ENCODE measurements around the gene CEMIP. TPM values are rescaled to one million over a fixed set of nuclear protein-coding genes. Genes with fewer than 3 reads are reported as not detected.

CEMIP gene
- total RNA-seq, 6 experiments from 2014 or later = 0.64 to 0.74 TPM; not detected in 4

- no peaks in the 10 kb centered on the region for H3K36me3 ChIP-seq
- no peak for TF ChIP-seq CTCF (IDR thresholded peaks at IDR 0.05)
- no peak for TF ChIP-seq POLR2A (IDR thresholded peaks at IDR 0.05)
- intact Hi-C loops (cut with DNase I) = no loop called here
- no peaks in the 10 kb centered on the region for H3K9me3 ChIP-seq
- H3K27me3 ChIP-seq = no peaks in the 10 kb centered on the region
- no peak for ATAC-seq
- no peak overlapping the region for H3K4me3 ChIP-seq
- no peaks in the 10 kb centered on the region for H3K4me1 ChIP-seq
- 93% methylated on average over 4 of the region's 12 CpGs for WGBS (ENCODE audit: insufficient coverage, low coverage, low lambda C conversion rate, missing lambda C conversion rate)
- no peak overlapping the region for H3K27ac ChIP-seq
- no peak for DNase-seq
Observed at GRCh38 chr15:80871858-80872257, 92.7 kb downstream of the CEMIP start.

GRCh38 chr15:80873366-80873952 lies 94.3 kb downstream of the CEMIP start:
- Histone ChIP-seq H3K9me3 (no peaks in the 10 kb centered on the region), H3K27ac (no peak overlapping the region), H3K4me3 (no peak overlapping the region), H3K4me1 (no peaks in the 10 kb centered on the region), H3K36me3 (no peaks in the 10 kb centered on the region), H3K27me3 (no peaks in the 10 kb centered on the region)
- WGBS (ENCODE audit: insufficient coverage, low coverage, low lambda C conversion rate, missing lambda C conversion rate) = 94% methylated on average over 4 of the region's 7 CpGs
- DNase-seq = no peak
- ATAC-seq = no peak
- TF ChIP-seq POLR2A (IDR thresholded peaks at IDR 0.05) = no peak
- no peak for TF ChIP-seq CTCF (IDR thresholded peaks at IDR 0.05)
- intact Hi-C loops (cut with DNase I) = no loop called here

- Histone ChIP-seq H3K9me3 (no peaks in the 10 kb centered on the region), H3K4me1 (no peaks in the 10 kb centered on the region), H3K36me3 (no peaks in the 10 kb centered on the region), H3K27me3 (no peaks in the 10 kb centered on the region), H3K4me3 (no peak overlapping the region), H3K27ac (no peak overlapping the region)
- ATAC-seq = no peak
- no peak for DNase-seq
- TF ChIP-seq CTCF (IDR thresholded peaks at IDR 0.05) = no peak
- TF ChIP-seq POLR2A (IDR thresholded peaks at IDR 0.05) = no peak
- WGBS (ENCODE audit: insufficient coverage, low coverage, low lambda C conversion rate, missing lambda C conversion rate) = 90% methylated on average over 2 of the region's 8 CpGs
- intact Hi-C loops (cut with DNase I) = no loop called here
Observed at GRCh38 chr15:80875568-80876347, 96.6 kb downstream of the CEMIP start.

- TF ChIP-seq CTCF (IDR thresholded peaks at IDR 0.05) = no peak
- TF ChIP-seq POLR2A (IDR thresholded peaks at IDR 0.05) = no peak
- Histone ChIP-seq H3K4me3 (no peak overlapping the region), H3K4me1 (no peaks in the 10 kb centered on the region), H3K27me3 (no peaks in the 10 kb centered on the region), H3K9me3 (no peaks in the 10 kb centered on the region), H3K27ac (no peak overlapping the region), H3K36me3 (no peaks in the 10 kb centered on the region)
- WGBS (ENCODE audit: insufficient coverage, low coverage, low lambda C conversion rate, missing lambda C conversion rate) = 100% methylated on average over 4 of the region's 4 CpGs
- DNase-seq (no peak), ATAC-seq (no peak)
- intact Hi-C loops (cut with DNase I) = no loop called here
Observed at GRCh38 chr15:80876348-80876674, 97.1 kb downstream of the CEMIP start.
